ENCODE results near the gene ZFP36.

The ZFP36 gene

GRCh38 chr19:39406656-39407409 is at the start of gene ZFP36:
ZFP36 (plus strand) TSS chr19:39406847; CDS start chr19:39406905, 58 bp downstream.
- Histone ChIP-seq H3K27me3 (ENCODE audit: insufficient read depth, low read length) (no peaks in the 10 kb centered on the region), H3K4me3 (ENCODE audit: low read length) (peak within 1 kb of the TSS; percentile 60), H3K36me3 (ENCODE audit: insufficient read depth, low read length) (no peaks in the 10 kb centered on the region), H3K4me1 (ENCODE audit: insufficient read depth, low read length) (peaks cover 49% of the 10 kb centered on the region), H3K9me3 (ENCODE audit: low read length) (no peaks in the 10 kb centered on the region), H2AFZ (ENCODE audit: low read depth, low read length) (no peak within 1 kb of the TSS)

- H3K27me3 ChIP-seq (ENCODE audit: insufficient read depth, low read length), result no peaks in the 10 kb centered on the region
- H3K9me3 ChIP-seq (ENCODE audit: low read length), result no peaks in the 10 kb centered on the region
- no peak overlapping the region for H2AFZ ChIP-seq (ENCODE audit: low read depth, low read length)
- no peaks in the 10 kb centered on the region for H3K4me1 ChIP-seq (ENCODE audit: insufficient read depth, low read length)
- H3K4me3 ChIP-seq (ENCODE audit: low read length), result no peak overlapping the region
- H3K36me3 ChIP-seq (ENCODE audit: insufficient read depth, low read length), result peaks cover 87% of the 10 kb centered on the region
Observed at GRCh38 chr19:39359026-39359425, 47.6 kb upstream of the ZFP36 start.

- H3K36me3 ChIP-seq (ENCODE audit: insufficient read depth, low read length), result peaks cover 83% of the 10 kb centered on the region
Observed at GRCh38 chr19:39360599-39360998, 46.0 kb upstream of the ZFP36 start.

GRCh38 chr19:39362682-39363657 is 43.7 kb upstream of the ZFP36 start:
- Histone ChIP-seq H3K27me3 (ENCODE audit: insufficient read depth, low read length) (no peaks in the 10 kb centered on the region), H3K4me3 (ENCODE audit: low read length) (no peak overlapping the region), H3K9me3 (ENCODE audit: low read length) (no peaks in the 10 kb centered on the region), H3K36me3 (ENCODE audit: insufficient read depth, low read length) (peaks cover 73% of the 10 kb centered on the region), H2AFZ (ENCODE audit: low read depth, low read length) (no peak overlapping the region), H3K4me1 (ENCODE audit: insufficient read depth, low read length) (no peaks in the 10 kb centered on the region)

More at GRCh38 chr19:39360599-39360998, 46.0 kb upstream of the ZFP36 start:
- Histone ChIP-seq H3K4me1 (ENCODE audit: insufficient read depth, low read length) (no peaks in the 10 kb centered on the region), H2AFZ (ENCODE audit: low read depth, low read length) (no peak overlapping the region), H3K4me3 (ENCODE audit: low read length) (no peak overlapping the region), H3K9me3 (ENCODE audit: low read length) (no peaks in the 10 kb centered on the region), H3K27me3 (ENCODE audit: insufficient read depth, low read length) (no peaks in the 10 kb centered on the region)

- no peaks in the 10 kb centered on the region for H3K4me1 ChIP-seq (ENCODE audit: insufficient read depth, low read length)
- H3K9me3 ChIP-seq (ENCODE audit: low read length), result no peaks in the 10 kb centered on the region
- H3K36me3 ChIP-seq (ENCODE audit: insufficient read depth, low read length), result peaks cover 71% of the 10 kb centered on the region
- H3K27me3 ChIP-seq (ENCODE audit: insufficient read depth, low read length), result no peaks in the 10 kb centered on the region
- no peak overlapping the region for H3K4me3 ChIP-seq (ENCODE audit: low read length)
- H2AFZ ChIP-seq (ENCODE audit: low read depth, low read length), result no peak overlapping the region
Observed at GRCh38 chr19:39363901-39364457, 42.7 kb upstream of the ZFP36 start.

GRCh38 chr19:39365531-39365930 is 41.1 kb upstream of the ZFP36 start:
- no peaks in the 10 kb centered on the region for H3K27me3 ChIP-seq (ENCODE audit: insufficient read depth, low read length)
- no peaks in the 10 kb centered on the region for H3K9me3 ChIP-seq (ENCODE audit: low read length)
- H3K4me3 ChIP-seq (ENCODE audit: low read length), result no peak overlapping the region
- no peak overlapping the region for H2AFZ ChIP-seq (ENCODE audit: low read depth, low read length)
- H3K36me3 ChIP-seq (ENCODE audit: insufficient read depth, low read length), result peaks cover 74% of the 10 kb centered on the region
- H3K4me1 ChIP-seq (ENCODE audit: insufficient read depth, low read length), result no peaks in the 10 kb centered on the region

- Histone ChIP-seq H3K9me3 (ENCODE audit: low read length) (no peaks in the 10 kb centered on the region), H3K4me1 (ENCODE audit: insufficient read depth, low read length) (no peaks in the 10 kb centered on the region), H2AFZ (ENCODE audit: low read depth, low read length) (no peak overlapping the region), H3K27me3 (ENCODE audit: insufficient read depth, low read length) (no peaks in the 10 kb centered on the region), H3K36me3 (ENCODE audit: insufficient read depth, low read length) (peaks cover 72% of the 10 kb centered on the region), H3K4me3 (ENCODE audit: low read length) (no peak overlapping the region)
Observed at GRCh38 chr19:39369200-39369599, 37.4 kb upstream of the ZFP36 start.

GRCh38 chr19:39370735-39371134 is 35.9 kb upstream of the ZFP36 start:
- Histone ChIP-seq H3K27me3 (ENCODE audit: insufficient read depth, low read length) (no peaks in the 10 kb centered on the region), H3K9me3 (ENCODE audit: low read length) (no peaks in the 10 kb centered on the region), H3K36me3 (ENCODE audit: insufficient read depth, low read length) (peaks cover 72% of the 10 kb centered on the region), H3K4me3 (ENCODE audit: low read length) (no peak overlapping the region), H2AFZ (ENCODE audit: low read depth, low read length) (no peak overlapping the region), H3K4me1 (ENCODE audit: insufficient read depth, low read length) (no peaks in the 10 kb centered on the region)

GRCh38 chr19:39372047-39372802 is 34.4 kb upstream of the ZFP36 start:
- Histone ChIP-seq H2AFZ (ENCODE audit: low read depth, low read length) (no peak overlapping the region), H3K27me3 (ENCODE audit: insufficient read depth, low read length) (no peaks in the 10 kb centered on the region), H3K9me3 (ENCODE audit: low read length) (no peaks in the 10 kb centered on the region), H3K4me1 (ENCODE audit: insufficient read depth, low read length) (no peaks in the 10 kb centered on the region), H3K36me3 (ENCODE audit: insufficient read depth, low read length) (peaks cover 78% of the 10 kb centered on the region), H3K4me3 (ENCODE audit: low read length) (no peak overlapping the region)

- Histone ChIP-seq H3K9me3 (ENCODE audit: low read length) (no peaks in the 10 kb centered on the region), H3K27me3 (ENCODE audit: insufficient read depth, low read length) (no peaks in the 10 kb centered on the region), H3K4me3 (ENCODE audit: low read length) (no peak overlapping the region), H3K4me1 (ENCODE audit: insufficient read depth, low read length) (no peaks in the 10 kb centered on the region), H3K36me3 (ENCODE audit: insufficient read depth, low read length) (peaks cover 84% of the 10 kb centered on the region), H2AFZ (ENCODE audit: low read depth, low read length) (no peak overlapping the region)
Observed at GRCh38 chr19:39372941-39373340, 33.7 kb upstream of the ZFP36 start.

- H3K4me3 ChIP-seq (ENCODE audit: low read length), result no peak overlapping the region
- peaks cover 83% of the 10 kb centered on the region for H3K36me3 ChIP-seq (ENCODE audit: insufficient read depth, low read length)
- no peaks in the 10 kb centered on the region for H3K4me1 ChIP-seq (ENCODE audit: insufficient read depth, low read length)
- no peaks in the 10 kb centered on the region for H3K27me3 ChIP-seq (ENCODE audit: insufficient read depth, low read length)
- no peaks in the 10 kb centered on the region for H3K9me3 ChIP-seq (ENCODE audit: low read length)
- no peak overlapping the region for H2AFZ ChIP-seq (ENCODE audit: low read depth, low read length)
Observed at GRCh38 chr19:39375929-39376328, 30.7 kb upstream of the ZFP36 start.

Data from neuron (in vitro differentiated cells).